Mesenchymal stem cell (in vitro differentiated cells and primary cell): ENCODE measurements around the gene VPS9D1.

Experiments
- DNase-seq: peaks from one replicate; pipeline ENCODE4 v3.0.0-alpha.2; 2013
- H2AFZ ChIP-seq: one replicate; pipeline ENCODE4 v1.6.1; 2013; ENCODE audit warnings: low read depth, mild to moderate bottlenecking, control low read depth, inconsistent platforms, low read length, moderate library complexity
- H2AK5ac ChIP-seq: 2 replicates; pipeline ENCODE4 v1.6.1; 2013; ENCODE audit warnings: low read length, moderate library complexity, mild to moderate bottlenecking, inconsistent platforms; ENCODE audit not compliant: severe bottlenecking
- H2BK120ac ChIP-seq: one replicate; pipeline ENCODE4 v1.6.1; 2013; ENCODE audit warnings: low read depth, mild to moderate bottlenecking, inconsistent platforms, low read length, moderate library complexity
- H2BK12ac ChIP-seq, 2 experiments: one replicate each; pipeline ENCODE4 v1.6.1; 2013; ENCODE audit warnings: inconsistent platforms in 2 of 2, low read length in 2 of 2, mild to moderate bottlenecking in 2 of 2, moderate library complexity in 2 of 2, control low read depth in 1 of 2
- H2BK15ac ChIP-seq: one replicate; pipeline ENCODE4 v1.6.1; 2013; ENCODE audit warnings: mild to moderate bottlenecking, low read depth, inconsistent platforms; ENCODE audit not compliant: poor library complexity, severe bottlenecking
- H2BK5ac ChIP-seq: 2 replicates; pipeline ENCODE4 v1.6.1; 2013; ENCODE audit warnings: low read depth, mild to moderate bottlenecking, low read length, control low read depth, inconsistent platforms; ENCODE audit not compliant: poor library complexity, severe bottlenecking
- H3K14ac ChIP-seq, 2 experiments: one replicate each; pipeline ENCODE4 v1.6.1; 2013; ENCODE audit warnings: inconsistent platforms in 2 of 2, low read length in 2 of 2, control low read depth in 1 of 2, mild to moderate bottlenecking in 1 of 2, moderate library complexity in 1 of 2
- H3K18ac ChIP-seq, 2 experiments: one replicate each; pipeline ENCODE4 v1.6.1; 2013; ENCODE audit warnings: inconsistent platforms in 2 of 2, low read length in 2 of 2, control low read depth in 1 of 2, low read depth in 1 of 2, mild to moderate bottlenecking in 1 of 2
- H3K23ac ChIP-seq, 2 experiments: one replicate each; pipeline ENCODE4 v1.6.1; 2013; ENCODE audit warnings: inconsistent platforms in 2 of 2, low read length in 2 of 2, mild to moderate bottlenecking in 2 of 2, moderate library complexity in 2 of 2, control low read depth in 1 of 2
- H3K27ac ChIP-seq: 2 replicates; pipeline ENCODE4 v1.5.1; 2013; ENCODE audit warnings: mild to moderate bottlenecking, moderate library complexity, low read length, control low read depth, inconsistent platforms; ENCODE audit not compliant: poor library complexity, severe bottlenecking
- H3K27me3 ChIP-seq, 2 experiments: 2 replicates each; pipeline versions ENCODE4 v1.6.1 to v1.7.0; 2013; ENCODE audit warnings: low read length in 2 of 2, mild to moderate bottlenecking in 2 of 2, moderate library complexity in 2 of 2, control low read depth in 1 of 2, inconsistent platforms in 1 of 2; ENCODE audit not compliant: control insufficient read depth in 1 of 2, insufficient read depth in 1 of 2
- H3K36me3 ChIP-seq, 2 experiments: 2 replicates each; pipeline versions ENCODE4 v1.6.1 to v1.7.0; 2013; ENCODE audit warnings: low read length in 2 of 2, control low read depth in 1 of 2, inconsistent platforms in 1 of 2, low read depth in 1 of 2, mild to moderate bottlenecking in 1 of 2; ENCODE audit not compliant: insufficient read depth in 2 of 2, control insufficient read depth in 1 of 2
- H3K4ac ChIP-seq, 2 experiments: one replicate each; pipeline ENCODE4 v1.6.1; 2013; ENCODE audit warnings: inconsistent platforms in 2 of 2, low read length in 2 of 2, mild to moderate bottlenecking in 2 of 2, moderate library complexity in 2 of 2, control low read depth in 1 of 2, low read depth in 1 of 2
- H3K4me1 ChIP-seq: 2 replicates; pipeline ENCODE4 v1.6.1; 2013; ENCODE audit warnings: low read depth, low read length, control low read depth; ENCODE audit not compliant: control insufficient read depth, insufficient read depth
- H3K4me2 ChIP-seq: 2 replicates; pipeline ENCODE4 v1.6.1; 2013; ENCODE audit warnings: low read length, mild to moderate bottlenecking, inconsistent platforms; ENCODE audit not compliant: poor library complexity, severe bottlenecking
- H3K4me3 ChIP-seq, 2 experiments: 2 replicates each; pipeline versions ENCODE4 v1.5.1 to v1.7.0; 2013; ENCODE audit warnings: low read length in 2 of 2, mild to moderate bottlenecking in 2 of 2, control low read depth in 1 of 2, low read depth in 1 of 2; ENCODE audit not compliant: insufficient read depth in 1 of 2
- H3K79me1 ChIP-seq: replicated peaks from 2 replicates; pipeline ENCODE4 v1.6.1; 2013; ENCODE audit warnings: mild to moderate bottlenecking, control low read depth, low read length, inconsistent platforms; ENCODE audit not compliant: poor library complexity, severe bottlenecking
- H3K9ac ChIP-seq: 2 replicates; pipeline ENCODE4 v1.7.0; 2013; ENCODE audit warnings: mild to moderate bottlenecking, low read length, moderate library complexity
- H3K9me3 ChIP-seq: 2 replicates; pipeline ENCODE4 v1.7.0; 2013; ENCODE audit warnings: mild to moderate bottlenecking, low read length; ENCODE audit not compliant: control insufficient read depth
- H4K8ac ChIP-seq: one replicate; pipeline ENCODE4 v1.6.1; 2013; ENCODE audit warnings: inconsistent platforms, mild to moderate bottlenecking, low read length, moderate library complexity
- H4K91ac ChIP-seq: one replicate; pipeline ENCODE4 v1.6.1; 2013; ENCODE audit warnings: mild to moderate bottlenecking, low read length, inconsistent platforms
- WGBS: methylation state at CpG from one replicate; pipeline ENCODE4 v1.1.7; 2013; ENCODE audit warnings: mixed read lengths; 5-methylcytosine and 5-hydroxymethylcytosine counted together

VPS9D1 gene

GRCh38 chr16:89701425-89702406 lies 19.0 kb downstream of the VPS9D1 start, which contains the start of gene SPATA2L:
Gene SPATA2L, minus strand, starts transcription at chr16:89701705. Its CDS starts 473 bp downstream, at chr16:89701232.
- Histone ChIP-seq H2BK5ac (no peak within 1 kb of the TSS), H3K36me3 (peaks cover 3 to 17% of the 10 kb centered on the region in 2 experiments), H3K4ac (peak within 1 kb of the TSS; percentile 37 to 78), H3K4me1 (peaks cover 34% of the 10 kb centered on the region), H3K27ac (peak within 1 kb of the TSS; percentile 34), H2AK5ac (no peak within 1 kb of the TSS), H3K9ac (peak within 1 kb of the TSS; percentile 86), H2BK120ac (peak within 1 kb of the TSS; percentile 36), H3K4me2 (peak within 1 kb of the TSS; percentile 92), H3K18ac (peak within 1 kb of the TSS; percentile 72 to 76), H3K14ac (peak within 1 kb of the TSS in 1 of 2 experiments; percentile 36), H3K23ac (peak within 1 kb of the TSS in 1 of 2 experiments; percentile 92), H3K79me1 (peaks cover 13% of the 10 kb centered on the region), H2AFZ (peak within 1 kb of the TSS; percentile 90), H3K4me3 (peak within 1 kb of the TSS; percentile 80 to 85), H2BK15ac (peak within 1 kb of the TSS; percentile 76), H2BK12ac (peak within 1 kb of the TSS in 1 of 2 experiments; percentile 70), H3K27me3 (peaks cover 0 to 13% of the 10 kb centered on the region in 2 experiments), H3K9me3 (no peaks in the 10 kb centered on the region), H4K91ac (peak within 1 kb of the TSS; percentile 5), H4K8ac (peak within 1 kb of the TSS; percentile 63)
- DNase-seq, result peak; percentile 84
- 2% methylated on average over 78 of the region's 97 CpGs for WGBS

- H3K14ac ChIP-seq, result peak overlapping the region in 1 of 2 experiments; percentile 3
- no peak overlapping the region for H2BK5ac ChIP-seq
- no peak overlapping the region for H2AK5ac ChIP-seq
- H3K27ac ChIP-seq, result no peak overlapping the region
- no peak overlapping the region for H2BK120ac ChIP-seq
- H2BK15ac ChIP-seq, result no peak overlapping the region
- H4K91ac ChIP-seq, result peak overlapping the region; percentile 14
- H2BK12ac ChIP-seq, result peak overlapping the region in 1 of 2 experiments; percentile 7
- H4K8ac ChIP-seq, result peak overlapping the region; percentile 63
- peak overlapping the region in 1 of 2 experiments; percentile 57 for H3K23ac ChIP-seq
- peaks cover 17% of the 10 kb centered on the region for H3K79me1 ChIP-seq
- H3K4me2 ChIP-seq, result peak overlapping the region; percentile 92
- H3K4ac ChIP-seq, result peak overlapping the region; percentile 37 to 78
- H2AFZ ChIP-seq, result peak overlapping the region; percentile 47
- H3K9me3 ChIP-seq, result no peaks in the 10 kb centered on the region
- peak overlapping the region; percentile 34 to 76 for H3K18ac ChIP-seq
- peaks cover 3 to 24% of the 10 kb centered on the region in 2 experiments for H3K36me3 ChIP-seq
- WGBS, result 7% methylated on average over 61 of the region's 78 CpGs
- H3K4me1 ChIP-seq, result peaks cover 38% of the 10 kb centered on the region
- peaks cover 0 to 13% of the 10 kb centered on the region in 2 experiments for H3K27me3 ChIP-seq
- H3K9ac ChIP-seq, result peak overlapping the region; percentile 86
- peak; percentile 65 for DNase-seq
- H3K4me3 ChIP-seq, result peak overlapping the region; percentile 80 to 85
Measured at GRCh38 chr16:89700649-89701424, 19.9 kb downstream of the VPS9D1 start.

- peaks cover 6 to 31% of the 10 kb centered on the region in 2 experiments for H3K36me3 ChIP-seq
Measured at GRCh38 chr16:89700100-89700648, 20.5 kb downstream of the VPS9D1 start.

More at GRCh38 chr16:89700100-89700648, 20.5 kb downstream of the VPS9D1 start:
- Histone ChIP-seq H4K8ac (no peak overlapping the region), H2BK5ac (no peak overlapping the region), H3K4me2 (peak overlapping the region; percentile 92), H3K23ac (peak overlapping the region in 1 of 2 experiments; percentile 56), H3K4me3 (peak overlapping the region; percentile 80 to 85), H2BK15ac (peak overlapping the region; percentile 66), H3K79me1 (peaks cover 18% of the 10 kb centered on the region), H3K4me1 (peaks cover 36% of the 10 kb centered on the region), H2AFZ (peak overlapping the region; percentile 32), H3K14ac (peak overlapping the region in 1 of 2 experiments; percentile 31), H3K9me3 (no peaks in the 10 kb centered on the region), H2AK5ac (no peak overlapping the region), H3K27me3 (peaks cover 0 to 13% of the 10 kb centered on the region in 2 experiments), H3K4ac (peak overlapping the region in 1 of 2 experiments; percentile 78), H3K9ac (peak overlapping the region; percentile 86), H3K27ac (no peak overlapping the region), H3K18ac (peak overlapping the region; percentile 19 to 76), H2BK120ac (no peak overlapping the region), H4K91ac (peak overlapping the region; percentile 14), H2BK12ac (peak overlapping the region in 1 of 2 experiments; percentile 7)
- peak; percentile 98 for DNase-seq
- WGBS, result under 1% methylated on average over 30 of the region's 30 CpGs
